ENCODE results near the gene KLRG1.

KLRG1 gene

DNA sequence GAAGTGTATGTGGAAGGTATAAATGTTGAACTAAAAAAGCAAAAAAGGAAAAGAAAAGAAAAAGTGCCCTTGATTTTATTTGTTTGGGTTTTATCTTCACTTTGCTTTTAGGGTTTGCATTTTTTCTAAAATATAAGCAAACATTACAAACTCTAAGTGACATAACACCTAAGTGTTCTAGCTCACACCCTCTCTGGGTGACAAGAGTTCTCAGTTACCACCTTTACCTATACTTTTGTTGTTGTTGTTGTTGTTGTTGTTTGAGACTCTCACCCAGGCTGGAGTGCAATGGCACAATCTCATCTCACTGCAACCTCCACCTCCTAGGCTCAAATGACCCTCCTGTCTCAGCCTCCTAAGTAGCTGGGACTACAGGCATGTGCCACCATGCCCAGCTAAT is 13.0 kb downstream of the KLRG1 start:
- TF ChIP-seq GABPA (IDR thresholded peaks at IDR 0.05; ENCODE audit: low read depth), result no peak
- TF ChIP-seq SPI1 (IDR thresholded peaks at IDR 0.05; ENCODE audit: borderline replicate concordance, low read depth), result no peak
- TF ChIP-seq, protein P1, sequence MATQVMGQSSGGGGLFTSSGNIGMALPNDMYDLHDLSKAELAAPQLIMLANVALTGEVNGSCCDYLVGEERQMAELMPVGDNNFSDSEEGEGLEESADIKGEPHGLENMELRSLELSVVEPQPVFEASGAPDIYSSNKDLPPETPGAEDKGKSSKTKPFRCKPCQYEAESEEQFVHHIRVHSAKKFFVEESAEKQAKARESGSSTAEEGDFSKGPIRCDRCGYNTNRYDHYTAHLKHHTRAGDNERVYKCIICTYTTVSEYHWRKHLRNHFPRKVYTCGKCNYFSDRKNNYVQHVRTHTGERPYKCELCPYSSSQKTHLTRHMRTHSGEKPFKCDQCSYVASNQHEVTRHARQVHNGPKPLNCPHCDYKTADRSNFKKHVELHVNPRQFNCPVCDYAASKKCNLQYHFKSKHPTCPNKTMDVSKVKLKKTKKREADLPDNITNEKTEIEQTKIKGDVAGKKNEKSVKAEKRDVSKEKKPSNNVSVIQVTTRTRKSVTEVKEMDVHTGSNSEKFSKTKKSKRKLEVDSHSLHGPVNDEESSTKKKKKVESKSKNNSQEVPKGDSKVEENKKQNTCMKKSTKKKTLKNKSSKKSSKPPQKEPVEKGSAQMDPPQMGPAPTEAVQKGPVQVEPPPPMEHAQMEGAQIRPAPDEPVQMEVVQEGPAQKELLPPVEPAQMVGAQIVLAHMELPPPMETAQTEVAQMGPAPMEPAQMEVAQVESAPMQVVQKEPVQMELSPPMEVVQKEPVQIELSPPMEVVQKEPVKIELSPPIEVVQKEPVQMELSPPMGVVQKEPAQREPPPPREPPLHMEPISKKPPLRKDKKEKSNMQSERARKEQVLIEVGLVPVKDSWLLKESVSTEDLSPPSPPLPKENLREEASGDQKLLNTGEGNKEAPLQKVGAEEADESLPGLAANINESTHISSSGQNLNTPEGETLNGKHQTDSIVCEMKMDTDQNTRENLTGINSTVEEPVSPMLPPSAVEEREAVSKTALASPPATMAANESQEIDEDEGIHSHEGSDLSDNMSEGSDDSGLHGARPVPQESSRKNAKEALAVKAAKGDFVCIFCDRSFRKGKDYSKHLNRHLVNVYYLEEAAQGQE (IDR thresholded peaks at IDR 0.05; ENCODE audit: insufficient replicate concordance, low read depth), result no peak
- TF ChIP-seq, protein P2, sequence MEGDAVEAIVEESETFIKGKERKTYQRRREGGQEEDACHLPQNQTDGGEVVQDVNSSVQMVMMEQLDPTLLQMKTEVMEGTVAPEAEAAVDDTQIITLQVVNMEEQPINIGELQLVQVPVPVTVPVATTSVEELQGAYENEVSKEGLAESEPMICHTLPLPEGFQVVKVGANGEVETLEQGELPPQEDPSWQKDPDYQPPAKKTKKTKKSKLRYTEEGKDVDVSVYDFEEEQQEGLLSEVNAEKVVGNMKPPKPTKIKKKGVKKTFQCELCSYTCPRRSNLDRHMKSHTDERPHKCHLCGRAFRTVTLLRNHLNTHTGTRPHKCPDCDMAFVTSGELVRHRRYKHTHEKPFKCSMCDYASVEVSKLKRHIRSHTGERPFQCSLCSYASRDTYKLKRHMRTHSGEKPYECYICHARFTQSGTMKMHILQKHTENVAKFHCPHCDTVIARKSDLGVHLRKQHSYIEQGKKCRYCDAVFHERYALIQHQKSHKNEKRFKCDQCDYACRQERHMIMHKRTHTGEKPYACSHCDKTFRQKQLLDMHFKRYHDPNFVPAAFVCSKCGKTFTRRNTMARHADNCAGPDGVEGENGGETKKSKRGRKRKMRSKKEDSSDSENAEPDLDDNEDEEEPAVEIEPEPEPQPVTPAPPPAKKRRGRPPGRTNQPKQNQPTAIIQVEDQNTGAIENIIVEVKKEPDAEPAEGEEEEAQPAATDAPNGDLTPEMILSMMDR (IDR thresholded peaks at IDR 0.05; ENCODE audit: insufficient read depth, low read length), result no peak
- TF ChIP-seq POLR2AphosphoS5 (IDR thresholded peaks at IDR 0.05; ENCODE audit: low read depth), result no peak
- no peak for DNase-seq (ENCODE audit: low read depth in 1 of 2, low spot score in 1 of 2)
- Histone ChIP-seq H3K4me3 (replicated peaks; ENCODE audit: insufficient read depth, low read length) (no peak overlapping the region), H3K27ac (replicated peaks) (no peak overlapping the region), H3K27me3 (ENCODE audit: insufficient read depth, poor library complexity, severe bottlenecking) (no peaks in the 10 kb centered on the region)

DNA sequence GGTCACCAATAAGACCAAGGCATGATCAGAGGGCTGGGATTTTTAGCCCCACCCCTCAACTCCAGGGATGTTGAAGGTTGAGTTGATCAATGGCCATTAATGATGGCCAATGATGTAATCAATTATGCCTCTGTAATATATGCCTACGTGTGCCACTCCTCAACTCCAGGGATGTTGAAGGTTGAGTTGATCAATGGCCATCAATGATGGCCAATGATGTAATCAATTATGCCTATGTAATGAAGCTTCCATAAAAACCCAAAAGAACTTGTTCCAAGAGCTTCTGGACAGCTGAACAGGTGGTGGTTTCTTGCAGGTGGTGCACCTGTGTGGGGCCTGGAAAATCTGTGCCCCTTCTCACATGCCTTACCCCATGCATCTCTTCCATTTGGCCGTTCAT is 33.2 kb downstream of the KLRG1 start:
- TF ChIP-seq SPI1 (IDR thresholded peaks at IDR 0.05; ENCODE audit: borderline replicate concordance, low read depth) (no peak), POLR2AphosphoS5 (IDR thresholded peaks at IDR 0.05; ENCODE audit: low read depth) (no peak), GABPA (IDR thresholded peaks at IDR 0.05; ENCODE audit: low read depth) (no peak)
- TF ChIP-seq, protein P2 (IDR thresholded peaks at IDR 0.05; ENCODE audit: insufficient read depth, low read length), result no peak
- TF ChIP-seq, protein P1 (IDR thresholded peaks at IDR 0.05; ENCODE audit: insufficient replicate concordance, low read depth), result no peak
- no peak overlapping the region for H3K27ac ChIP-seq (replicated peaks)
- no peaks in the 10 kb centered on the region for H3K27me3 ChIP-seq (ENCODE audit: insufficient read depth, poor library complexity, severe bottlenecking)
- no peak overlapping the region for H3K4me3 ChIP-seq (replicated peaks; ENCODE audit: insufficient read depth, low read length)
- no peak for DNase-seq (ENCODE audit: low read depth in 1 of 2, low spot score in 1 of 2)

- no peaks in the 10 kb centered on the region for H3K27me3 ChIP-seq (ENCODE audit: insufficient read depth, poor library complexity, severe bottlenecking)
- H3K4me3 ChIP-seq (replicated peaks; ENCODE audit: insufficient read depth, low read length), result no peak overlapping the region
- no peak for DNase-seq (ENCODE audit: low read depth in 1 of 2, low spot score in 1 of 2)
- TF ChIP-seq SPI1 (IDR thresholded peaks at IDR 0.05; ENCODE audit: borderline replicate concordance, low read depth) (no peak), GABPA (IDR thresholded peaks at IDR 0.05; ENCODE audit: low read depth) (no peak), POLR2AphosphoS5 (IDR thresholded peaks at IDR 0.05; ENCODE audit: low read depth) (no peak)
- TF ChIP-seq, protein P2 (IDR thresholded peaks at IDR 0.05; ENCODE audit: insufficient read depth, low read length), result no peak
- TF ChIP-seq, protein P1 (IDR thresholded peaks at IDR 0.05; ENCODE audit: insufficient replicate concordance, low read depth), result no peak
- H3K27ac ChIP-seq (replicated peaks), result no peak overlapping the region; the same call in 1 of the 2 replicates
Observed at GRCh38 chr12:9024512-9024911, 35.2 kb downstream of the KLRG1 start.
